Stimulated activated CD4-positive, alpha-beta T cell treated with anti-CD3 and anti-CD28 coated beads, Interleukin-2, amount 100 ng/mL, for 24 hours (primary cell): ENCODE results near the gene TRERF1.

ENCODE experiments used
- DNase-seq, 2 donors: peaks; one replicate each; pipeline ENCODE4 v3.0.0-alpha.2; 2020

The TRERF1 gene

GRCh38 chr6:42175860-42176259 lies 275.9 kb downstream of the TRERF1 start:
- DNase-seq = no peak
